ENCODE data around the gene SRP14.

SRP14 gene

GRCh38 chr15:39990706-39991105 lies 48.3 kb downstream of the SRP14 start:
- H3K4me3 ChIP-seq (replicated peaks; ENCODE audit: low read depth, low read length) = no peak overlapping the region
- DNase-seq (ENCODE audit: low read depth) = no peak
- TF ChIP-seq CTCF (IDR thresholded peaks at IDR 0.05; ENCODE audit: low read length, missing control alignments) = no peak

GRCh38 chr15:39987821-39988220 lies 51.2 kb downstream of the SRP14 start:
- no peak for DNase-seq (ENCODE audit: low read depth)
- H3K4me3 ChIP-seq (replicated peaks; ENCODE audit: low read depth, low read length) = no peak overlapping the region
- no peak for TF ChIP-seq CTCF (IDR thresholded peaks at IDR 0.05; ENCODE audit: low read length, missing control alignments)
